Endothelial cell of umbilical vein (primary cell): ENCODE measurements around the gene GDF11. TPM values are rescaled to one million over a fixed set of nuclear protein-coding genes. Genes with fewer than 3 reads are reported as not detected.

Experiments used
- BruUV-seq: library from RNA; stranded (reverse); fragments of 400-500 nt; replicated peaks from 2 replicates; lab custom pipeline; 2021; lab: Mats Ljungman, UMichigan
- CTCF ChIA-PET: fragments of 300-600, 350-600 bp; sonication (Branson Sonifier 250); formaldehyde crosslinking; loops from one replicate; lab custom pipeline; 2021; ENCODE audit warnings: antibody characterized with exemption, inconsistent platforms; lab: Charles Lee
- POLR2A ChIA-PET: fragments of 300-600, 350-600 bp; sonication (Branson Sonifier 250); formaldehyde crosslinking; loops from one replicate; lab custom pipeline; 2021; ENCODE audit warnings: antibody characterized with exemption, inconsistent platforms; lab: Charles Lee
- DNase-seq: peaks from one replicate; pipeline ENCODE4 v3.0.0-alpha.2; 2011; ENCODE audit warnings: low read depth, low spot score
- FAIRE-seq: peaks from 2 replicates; lab custom pipeline; 2011; peaks lifted over from hg19 to GRCh38; lab: Jason Lieb, UNC
- H2AFZ ChIP-seq: 2 replicates; pipeline ENCODE4 v1.6.0; 2012; ENCODE audit warnings: low read depth, low read length, control low read depth, inconsistent platforms
- H3K27ac ChIP-seq: 2 replicates; pipeline ENCODE4 v1.5.1; 2011; ENCODE audit warnings: low read depth, mild to moderate bottlenecking, control low read depth, low read length, moderate library complexity; ENCODE audit not compliant: insufficient read depth
- H3K27me3 ChIP-seq, 2 experiments: 2 replicates each; pipeline versions ENCODE4 v1.6.0 to v1.6.1; 2011; ENCODE audit warnings: low read length in 2 of 2, mixed read lengths in 1 of 2; ENCODE audit not compliant: control insufficient read depth in 2 of 2, insufficient read depth in 2 of 2
- H3K36me3 ChIP-seq, 2 experiments: 2 replicates in 1 of 2; 3 replicates in 1 of 2; pipeline ENCODE4 v1.5.1; 2011; ENCODE audit warnings: low read length in 2 of 2, mild to moderate bottlenecking in 1 of 2, moderate library complexity in 1 of 2; ENCODE audit not compliant: control insufficient read depth in 2 of 2, insufficient read depth in 2 of 2; ENCODE audit errors: extremely low read depth in 1 of 2
- H3K4me1 ChIP-seq: 3 replicates; pipeline ENCODE4 v1.5.1; 2011; ENCODE audit warnings: mild to moderate bottlenecking, low read length; ENCODE audit not compliant: control insufficient read depth, insufficient read depth; ENCODE audit errors: extremely low read depth
- H3K4me2 ChIP-seq: 2 replicates; pipeline ENCODE4 v1.6.1; 2011; ENCODE audit warnings: low read length, control low read depth, mixed read lengths; ENCODE audit not compliant: insufficient read depth
- H3K4me3 ChIP-seq, 3 experiments: fragments of 200-600 bp in 1 of 3; sonication (generic), shearing (Covaris generic) in 1 of 3; replicated peaks in 1 of 3; 2 replicates each; pipeline ENCODE4 v1.5.1; 2011 to 2016; ENCODE audit warnings: control low read depth in 3 of 3, low read length in 3 of 3, mild to moderate bottlenecking in 2 of 3, inconsistent platforms in 1 of 3, low read depth in 1 of 3, moderate library complexity in 1 of 3; ENCODE audit not compliant: insufficient read depth in 1 of 3
- H3K79me2 ChIP-seq: 2 replicates; pipeline ENCODE4 v1.6.0; 2012; ENCODE audit warnings: low read length, inconsistent platforms; ENCODE audit not compliant: control insufficient read depth, insufficient read depth
- H3K9ac ChIP-seq: replicated peaks from 2 replicates; pipeline ENCODE3; 2011; ENCODE audit warnings: low read length, control low read depth; ENCODE audit not compliant: insufficient read depth; ENCODE audit errors: extremely low read depth
- H3K9me1 ChIP-seq: replicated peaks from 3 replicates; pipeline ENCODE4 v1.6.0; 2011; ENCODE audit warnings: mild to moderate bottlenecking, low read length; ENCODE audit not compliant: control insufficient read depth, insufficient read depth; ENCODE audit errors: extremely low read depth
- H3K9me3 ChIP-seq: replicated peaks from 2 replicates; pipeline ENCODE4 v1.5.1; 2012; ENCODE audit warnings: low read length, inconsistent platforms; ENCODE audit not compliant: control insufficient read depth, insufficient read depth
- H4K20me1 ChIP-seq: replicated peaks from 2 replicates; pipeline ENCODE3; 2011; ENCODE audit warnings: mild to moderate bottlenecking, low read length; ENCODE audit not compliant: control insufficient read depth, insufficient read depth; ENCODE audit errors: extremely low read depth
- CTCF ChIP-seq, 2 donors: IDR thresholded peaks; 1 replicate in 1 of 2; 2 replicates in 1 of 2; pipeline ENCODE4 v1.5.1; 2011; ENCODE audit warnings: low read length in 2 of 2, mild to moderate bottlenecking in 2 of 2, moderate library complexity in 2 of 2, control low read depth in 1 of 2, inconsistent platforms in 1 of 2, low read depth in 1 of 2; ENCODE audit not compliant: insufficient read depth in 1 of 2; ENCODE audit errors: extremely low read depth in 1 of 2
- EZH2 ChIP-seq: IDR thresholded peaks from 2 replicates; pipeline ENCODE4 v1.6.1; 2012; ENCODE audit warnings: borderline replicate concordance, low read depth, mild to moderate bottlenecking, moderate library complexity, low read length, inconsistent platforms; ENCODE audit not compliant: severe bottlenecking
- FOS ChIP-seq: IDR thresholded peaks from 2 replicates; pipeline ENCODE4 v1.6.1; 2011; ENCODE audit warnings: mild to moderate bottlenecking, low read length, moderate library complexity, borderline replicate concordance; ENCODE audit not compliant: insufficient read depth
- GATA2 ChIP-seq: IDR thresholded peaks from 2 replicates; pipeline ENCODE4 v1.7.0; 2011; ENCODE audit warnings: low read depth, mild to moderate bottlenecking, moderate library complexity, mixed read lengths, low read length; ENCODE audit not compliant: insufficient read length, insufficient read depth
- JUN ChIP-seq: IDR thresholded peaks from 2 replicates; pipeline ENCODE4 v1.6.1; 2011; ENCODE audit warnings: borderline replicate concordance, low read depth; ENCODE audit not compliant: insufficient read length, insufficient read depth
- MAX ChIP-seq: IDR thresholded peaks from 2 replicates; pipeline ENCODE4 v1.6.1; 2011; ENCODE audit not compliant: insufficient read depth, insufficient read length
- MYC ChIP-seq: IDR thresholded peaks from one replicate; pipeline ENCODE4 v1.6.1; 2011; ENCODE audit warnings: mild to moderate bottlenecking, low read depth, low read length
- POLR2A ChIP-seq: IDR thresholded peaks from 2 replicates; pipeline ENCODE4 v1.6.1; 2012; ENCODE audit warnings: low read depth, mild to moderate bottlenecking, control low read depth, low read length
- POLR2AphosphoS5 ChIP-seq: IDR thresholded peaks from 2 replicates; pipeline ENCODE4 v1.6.1; 2012; ENCODE audit warnings: low read depth, mild to moderate bottlenecking, control low read depth, low read length, moderate library complexity; ENCODE audit not compliant: insufficient read depth
- dilution Hi-C: fragments of 300-500 bp; cut with MboI; formaldehyde crosslinking; loops from one replicate; pipeline ENCODE4 v1.15.0; 2019; ENCODE audit warnings: low sequenced_read_pairs; ENCODE audit not compliant: extremely low pct_ligation_motif_present
- intact Hi-C: fragments of 100-400 bp; cut with micrococcal nuclease; formaldehyde crosslinking; loops from one replicate; pipeline ENCODE4 v1.10.0; 2022
- polyA plus RNA-seq, 4 experiments: library from polyadenylated mRNA; depleted of rRNA in 3 of 4; stranded (reverse) in 3 of 4; unstranded in 1 of 4; fragments of >200 nt; gene quantifications; 2 replicates each; pipeline versions ENCODE4 v1.2.1 to v1.2.3, GENCODE V29; 2011 to 2012; ENCODE audit warnings: missing spikeins in 1 of 4
- total RNA-seq: library from RNA; stranded (reverse); gene quantifications from 2 replicates; pipeline ENCODE4 v1.2.3, GENCODE V29; 2021

Gene GDF11
- total and polyA plus RNA-seq, 2 donors (not counting 3 experiments of a cell fraction or from before 2014, with no cell fraction given) = 10.0 to 18.7 TPM

GRCh38 chr12:55703288-55703687 is 39.6 kb upstream of the GDF11 start:
- no peaks in the 10 kb centered on the region for H3K4me1 ChIP-seq
- H3K9me1 ChIP-seq = no peaks in the 10 kb centered on the region
- no peak overlapping the region for H2AFZ ChIP-seq
- H3K27ac ChIP-seq = no peak overlapping the region
- CTCF ChIA-PET = no interaction called here
- peaks cover 15 to 22% of the 10 kb centered on the region in 2 experiments for H3K27me3 ChIP-seq
- H3K79me2 ChIP-seq = no peaks in the 10 kb centered on the region
- H3K9me3 ChIP-seq = no peaks in the 10 kb centered on the region
- POLR2A ChIA-PET = no interaction called here
- no TSS peak for BruUV-seq
- DNase-seq (no peak), FAIRE-seq (no peak)
- no peak overlapping the region for H3K9ac ChIP-seq
- no peak overlapping the region for H3K4me2 ChIP-seq
- TF ChIP-seq GATA2 (no peak), EZH2 (no peak), JUN (no peak), MYC (no peak), POLR2A (no peak), POLR2AphosphoS5 (no peak), CTCF (IDR thresholded peaks at IDR 0.05; ENCODE audit: extremely low read depth in 1 of 2, insufficient read depth in 1 of 2, low read depth in 1 of 2, low read length in 2 of 2) (no peak), FOS (no peak), MAX (no peak)
- intact Hi-C loops (loop anchor here (5.0 kb wide), 1 partner anchor 41 kb away; no protein-coding TSS in a partner anchor), dilution Hi-C loops (no loop called here)
- no peaks in the 10 kb centered on the region for H3K36me3 ChIP-seq
- H3K4me3 ChIP-seq = no peak overlapping the region
- H4K20me1 ChIP-seq = no peaks in the 10 kb centered on the region
